Measurements from ENCODE around the gene GLUL. TPM values are rescaled to one million over a fixed set of nuclear protein-coding genes. Genes with fewer than 3 reads are reported as not detected.
A peak's percentile ranks its signal among the peaks of the same experiment; 100 is the strongest.

The GLUL gene
- total RNA-seq, 2 donors from 2014 or later, result 381 to 632 TPM

GRCh38 chr1:182410620-182411273 is 19.2 kb upstream of the GLUL start:
- H3K9me3 ChIP-seq, result peaks cover 0 to 5% of the 10 kb centered on the region in 2 donors
- no peak for DNase-seq (ENCODE audit: low spot score)
- no peaks in the 10 kb centered on the region for H3K36me3 ChIP-seq
- no peaks in the 10 kb centered on the region for H3K27me3 ChIP-seq
- H3K4me3 ChIP-seq, result no peak overlapping the region
- peaks cover 0 to 11% of the 10 kb centered on the region in 2 donors for H3K4me1 ChIP-seq
- peak overlapping the region in 1 of 2 donors; percentile 44 for H3K27ac ChIP-seq
- no peak for TF ChIP-seq CTCF (IDR thresholded peaks at IDR 0.05)

GRCh38 chr1:182410138-182410537 is 18.5 kb upstream of the GLUL start:
- no peak for DNase-seq (ENCODE audit: low spot score)
- no peak overlapping the region for H3K27ac ChIP-seq
- H3K9me3 ChIP-seq, result peaks cover 0 to 12% of the 10 kb centered on the region in 2 donors
- TF ChIP-seq CTCF (IDR thresholded peaks at IDR 0.05), result no peak
- H3K27me3 ChIP-seq, result no peaks in the 10 kb centered on the region
- H3K4me1 ChIP-seq, result peaks cover 0 to 11% of the 10 kb centered on the region in 2 donors
- H3K36me3 ChIP-seq, result no peaks in the 10 kb centered on the region
- no peak overlapping the region for H3K4me3 ChIP-seq

- Histone ChIP-seq H3K36me3 (no peaks in the 10 kb centered on the region), H3K4me3 (no peak overlapping the region), H3K27me3 (no peaks in the 10 kb centered on the region), H3K9me3 (peaks cover 0 to 12% of the 10 kb centered on the region in 2 donors), H3K27ac (no peak overlapping the region), H3K4me1 (peaks cover 0 to 11% of the 10 kb centered on the region in 2 donors)
- no peak for DNase-seq (ENCODE audit: low spot score)
- TF ChIP-seq CTCF (IDR thresholded peaks at IDR 0.05), result no peak
Measured at GRCh38 chr1:182408435-182409075, 17.0 kb upstream of the GLUL start.

GRCh38 chr1:182407724-182408123 is 16.1 kb upstream of the GLUL start:
- no peak overlapping the region for H3K27ac ChIP-seq
- peaks cover 0 to 11% of the 10 kb centered on the region in 2 donors for H3K4me1 ChIP-seq
- no peak for TF ChIP-seq CTCF (IDR thresholded peaks at IDR 0.05)
- no peak overlapping the region for H3K4me3 ChIP-seq
- H3K9me3 ChIP-seq, result peaks cover 0 to 12% of the 10 kb centered on the region in 2 donors
- no peaks in the 10 kb centered on the region for H3K27me3 ChIP-seq
- no peaks in the 10 kb centered on the region for H3K36me3 ChIP-seq
- no peak for DNase-seq (ENCODE audit: low spot score)

GRCh38 chr1:182406012-182406411 is 14.4 kb upstream of the GLUL start:
- peaks cover 0 to 10% of the 10 kb centered on the region in 2 donors for H3K4me1 ChIP-seq
- no peak overlapping the region for H3K27ac ChIP-seq
- H3K27me3 ChIP-seq, result no peaks in the 10 kb centered on the region
- H3K4me3 ChIP-seq, result no peak overlapping the region
- no peak for DNase-seq (ENCODE audit: low spot score)
- no peak for TF ChIP-seq CTCF (IDR thresholded peaks at IDR 0.05)
- H3K9me3 ChIP-seq, result peaks cover 0 to 12% of the 10 kb centered on the region in 2 donors
- H3K36me3 ChIP-seq, result no peaks in the 10 kb centered on the region

Measured in right atrium auricular region (tissue), 2 donors.